GM10248 (cell line): ENCODE results near the gene METRN.

ENCODE experiments used
- CTCF ChIA-PET: fragments of 300-600 bp; sonication (Branson Sonifier 250); formaldehyde crosslinking; extraction: SDS; loops from one replicate; lab custom pipeline; 2021; ENCODE audit warnings: antibody characterized with exemption; lab: Yijun Ruan, JAX
- POLR2A ChIA-PET: fragments of 350-650 bp; sonication (Branson Sonifier 250); formaldehyde crosslinking; extraction: SDS; loops from one replicate; lab custom pipeline; 2020; ENCODE audit warnings: antibody characterized with exemption; lab: Yijun Ruan, JAX
- DNase-seq: peaks from one replicate; pipeline ENCODE4 v3.0.0; 2012; ENCODE audit errors: extremely low spot score
- CTCF ChIP-seq: IDR thresholded peaks from 2 replicates; pipeline ENCODE4 v1.5.1; 2012; ENCODE audit warnings: mild to moderate bottlenecking, low read depth; ENCODE audit errors: extremely low read depth, missing control alignments, control extremely low read depth

The METRN gene

GRCh38 chr16:698911-699671 is 15.8 kb upstream of the METRN start:
- DNase-seq, result no peak
- CTCF ChIA-PET, result interaction anchor here (0.9 kb wide), 1 partner anchor 86 kb away, joined by 4 read pairs; no protein-coding TSS in a partner anchor
- POLR2A ChIA-PET, result no interaction called here
- TF ChIP-seq CTCF, result no peak

- peak; percentile 54 for DNase-seq
- POLR2A ChIA-PET, result no interaction called here
- CTCF ChIA-PET, result interaction anchor here (2.7 to 3.8 kb wide), 2 partner anchors 11 to 84 kb away, joined by 7 to 13 read pairs; no protein-coding TSS in a partner anchor
- no peak for TF ChIP-seq CTCF
These were observed 14.0 kb upstream of the METRN start for GRCh38 chr16:700684-701584.

GRCh38 chr16:702341-702740 is 12.6 kb upstream of the METRN start:
- TF ChIP-seq CTCF, result no peak
- DNase-seq, result no peak
- ChIA-PET CTCF (interaction anchor here (2.7 to 3.8 kb wide), 2 partner anchors 10 to 83 kb away, joined by 7 to 13 read pairs; no protein-coding TSS in a partner anchor), POLR2A (no interaction called here)

- no peak for TF ChIP-seq CTCF
- ChIA-PET POLR2A (no interaction called here), CTCF (interaction anchor here (1.0 to 3.8 kb wide), 3 partner anchors 9 to 82 kb away, joined by 3 to 13 read pairs (median 7); no protein-coding TSS in a partner anchor)
- DNase-seq, result no peak
These were observed 11.5 kb upstream of the METRN start for GRCh38 chr16:703406-703805.

GRCh38 chr16:704047-704446 is 10.9 kb upstream of the METRN start:
- POLR2A ChIA-PET, result no interaction called here
- CTCF ChIA-PET, result interaction anchor here (0.8 to 3.8 kb wide), 3 partner anchors 8 to 16 kb away, joined by 3 to 13 read pairs (median 3); no protein-coding TSS in a partner anchor
- no peak for TF ChIP-seq CTCF
- DNase-seq, result no peak

GRCh38 chr16:704552-705380 is 10.2 kb upstream of the METRN start:
- POLR2A ChIA-PET, result no interaction called here
- CTCF ChIA-PET, result interaction anchor here (0.8 to 3.8 kb wide), 3 partner anchors 8 to 15 kb away, joined by 3 to 13 read pairs (median 3); no protein-coding TSS in a partner anchor
- no peak for TF ChIP-seq CTCF
- no peak for DNase-seq
